ENCODE measurements around the gene NUDT8.
"Not testable (repeated sequence)": the region's sequence is repeated elsewhere in the genome, so short reads cannot be mapped to it uniquely, and the experiment has no call there.

Gene NUDT8

DNA sequence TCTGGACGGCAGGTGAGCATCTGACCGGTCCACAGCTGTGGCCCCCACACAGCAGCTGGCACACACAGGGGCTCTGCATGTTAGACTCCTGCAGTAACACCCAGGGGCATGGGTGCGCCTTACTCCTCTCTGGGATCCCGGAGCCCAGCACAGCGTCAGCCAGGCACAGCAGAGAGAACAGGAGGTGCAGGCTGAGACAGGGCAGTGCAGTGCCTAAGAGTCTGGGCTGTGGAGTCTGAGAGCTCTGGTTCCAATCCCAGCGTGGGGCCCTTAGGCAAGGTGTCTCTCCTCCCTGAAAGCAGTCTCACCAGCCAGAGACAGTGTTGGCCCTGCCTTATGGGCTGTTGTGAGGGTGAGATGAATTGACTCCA, 2.3 kb downstream of the NUDT8 start:
- no peak for DNase-seq

DNA sequence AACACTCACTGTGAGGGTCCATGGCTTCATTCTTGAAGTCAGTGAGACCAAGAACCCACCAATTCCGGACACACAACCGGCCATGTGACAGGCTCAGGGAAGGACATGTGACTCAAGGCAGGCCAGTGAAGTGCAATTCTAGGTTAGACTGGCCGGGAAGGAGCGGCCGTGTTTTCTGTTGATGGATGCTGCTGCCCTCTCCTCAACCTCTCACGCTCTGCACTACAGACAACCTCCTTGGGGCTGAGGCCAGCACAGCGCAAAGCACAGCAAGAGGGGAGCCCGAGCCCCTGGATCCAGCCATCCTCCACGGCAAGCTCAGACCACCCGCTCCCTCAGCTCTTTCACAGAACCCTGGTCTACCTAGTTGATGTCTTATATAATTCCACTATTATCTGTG, 2.8 kb downstream of the NUDT8 start:
- DNase-seq, result no peak

DNA sequence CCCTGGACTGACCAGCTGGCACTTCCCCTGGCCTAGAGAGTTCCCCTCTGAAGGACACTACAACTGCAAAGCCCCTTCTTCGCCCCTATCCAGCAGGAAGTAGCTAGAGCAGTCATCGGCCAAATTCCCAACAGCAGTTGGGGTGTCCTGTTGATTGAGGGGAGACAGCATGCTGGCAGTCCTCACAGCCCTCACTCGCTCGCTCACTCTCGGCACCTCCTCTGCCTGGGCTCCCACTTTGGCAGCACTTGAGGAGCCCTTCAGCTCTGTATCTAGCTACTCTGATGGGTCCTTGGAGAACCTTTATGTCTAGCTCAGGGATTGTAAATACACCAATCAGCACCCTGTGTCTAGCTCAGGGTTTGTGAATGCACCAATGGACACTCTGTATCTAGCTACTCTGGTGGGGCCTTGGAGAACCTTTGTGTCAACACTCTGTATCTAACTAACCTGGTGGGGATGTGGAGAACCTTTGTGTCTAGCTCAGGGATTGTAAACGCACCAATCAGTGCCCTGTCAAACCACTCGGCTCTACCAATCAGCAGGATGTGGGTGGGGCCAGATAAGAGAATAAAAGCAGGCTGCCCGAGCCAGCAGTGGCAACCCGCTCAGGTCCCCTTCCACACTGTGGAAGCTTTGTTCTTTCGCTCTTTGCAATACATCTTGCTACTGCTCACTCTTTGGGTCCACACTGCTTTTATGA, 3.5 kb downstream of the NUDT8 start:
- DNase-seq, result not testable (repeated sequence)

DNA sequence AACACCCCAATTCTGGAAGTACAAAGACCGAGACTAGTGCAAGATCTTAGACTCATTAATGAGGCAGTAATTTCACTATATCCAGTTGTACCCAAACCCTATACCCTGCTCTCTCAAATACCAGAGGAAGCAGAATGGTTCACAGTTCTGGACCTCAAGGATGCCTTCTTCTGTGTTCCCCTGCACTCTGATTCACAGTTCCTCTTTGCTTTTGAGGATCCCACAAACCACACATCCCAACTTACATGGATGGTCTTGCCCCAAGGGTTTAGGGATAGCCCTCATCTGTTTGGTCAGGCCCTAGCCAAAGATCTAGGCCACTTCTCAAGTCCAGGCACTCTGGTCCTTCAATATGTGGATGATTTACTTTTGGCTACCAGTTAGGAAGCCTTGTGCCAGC, 5.9 kb downstream of the NUDT8 start:
- DNase-seq, result not testable (repeated sequence)

DNA sequence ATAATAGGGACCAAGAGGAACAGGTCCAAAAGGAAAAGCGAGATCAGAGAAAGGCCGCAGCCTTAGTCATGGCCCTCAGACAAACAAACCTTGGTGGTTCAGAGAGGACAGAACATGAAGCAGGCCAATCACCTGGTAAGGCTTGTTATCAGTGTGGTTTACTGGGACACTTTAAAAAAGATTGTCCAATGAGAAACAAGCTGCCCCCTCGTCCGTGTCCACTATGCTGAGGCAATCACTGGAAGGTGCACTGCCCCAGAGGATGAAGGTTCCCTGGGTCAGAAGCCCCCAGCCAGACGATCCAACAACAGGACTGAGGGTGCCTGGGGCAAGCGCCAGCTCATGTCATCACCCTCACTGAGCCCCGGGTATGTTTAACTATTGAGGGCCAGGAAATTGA, 6.8 kb downstream of the NUDT8 start:
- DNase-seq, result not testable (repeated sequence)

DNA sequence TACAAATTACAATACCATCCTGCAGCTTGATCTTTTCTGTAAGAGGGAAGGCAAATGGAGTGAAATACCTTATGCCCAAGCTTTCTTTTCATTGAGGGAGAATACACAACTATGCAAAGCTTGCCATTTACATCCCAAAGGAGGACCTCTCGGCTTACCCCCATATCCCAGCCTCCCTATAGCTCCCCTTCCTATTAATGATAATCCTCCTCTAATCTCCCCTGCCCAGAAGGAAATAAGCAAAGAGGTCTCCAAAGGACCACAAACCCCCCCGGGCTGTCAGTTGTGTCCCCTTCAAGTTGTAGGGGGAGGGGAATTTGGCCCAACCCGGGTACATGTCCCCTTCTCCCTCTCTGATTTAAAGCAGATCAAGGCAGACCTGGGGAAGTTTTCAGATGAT, 7.8 kb downstream of the NUDT8 start:
- DNase-seq, result not testable (repeated sequence)

DNA sequence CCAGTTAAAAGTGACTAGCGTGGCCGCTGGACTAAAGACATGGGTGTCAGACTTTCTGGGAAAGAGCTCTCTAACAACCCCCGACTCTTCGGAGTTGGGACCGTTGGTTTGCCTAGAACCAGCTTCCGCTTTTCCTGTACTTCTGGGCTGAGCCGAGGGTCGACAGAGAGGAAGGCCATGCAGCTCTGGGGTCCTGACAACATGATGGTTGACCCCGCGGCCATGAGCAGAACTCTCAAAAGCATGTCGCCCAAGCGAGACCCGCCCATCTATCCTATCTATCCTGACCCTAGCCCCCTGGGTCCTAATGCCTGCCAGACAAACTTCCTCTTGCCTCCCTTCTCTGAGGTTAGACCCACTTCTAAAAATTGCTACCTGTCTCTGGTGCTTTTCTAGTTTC, 9.1 kb downstream of the NUDT8 start:
- not testable (repeated sequence) for DNase-seq

DNA sequence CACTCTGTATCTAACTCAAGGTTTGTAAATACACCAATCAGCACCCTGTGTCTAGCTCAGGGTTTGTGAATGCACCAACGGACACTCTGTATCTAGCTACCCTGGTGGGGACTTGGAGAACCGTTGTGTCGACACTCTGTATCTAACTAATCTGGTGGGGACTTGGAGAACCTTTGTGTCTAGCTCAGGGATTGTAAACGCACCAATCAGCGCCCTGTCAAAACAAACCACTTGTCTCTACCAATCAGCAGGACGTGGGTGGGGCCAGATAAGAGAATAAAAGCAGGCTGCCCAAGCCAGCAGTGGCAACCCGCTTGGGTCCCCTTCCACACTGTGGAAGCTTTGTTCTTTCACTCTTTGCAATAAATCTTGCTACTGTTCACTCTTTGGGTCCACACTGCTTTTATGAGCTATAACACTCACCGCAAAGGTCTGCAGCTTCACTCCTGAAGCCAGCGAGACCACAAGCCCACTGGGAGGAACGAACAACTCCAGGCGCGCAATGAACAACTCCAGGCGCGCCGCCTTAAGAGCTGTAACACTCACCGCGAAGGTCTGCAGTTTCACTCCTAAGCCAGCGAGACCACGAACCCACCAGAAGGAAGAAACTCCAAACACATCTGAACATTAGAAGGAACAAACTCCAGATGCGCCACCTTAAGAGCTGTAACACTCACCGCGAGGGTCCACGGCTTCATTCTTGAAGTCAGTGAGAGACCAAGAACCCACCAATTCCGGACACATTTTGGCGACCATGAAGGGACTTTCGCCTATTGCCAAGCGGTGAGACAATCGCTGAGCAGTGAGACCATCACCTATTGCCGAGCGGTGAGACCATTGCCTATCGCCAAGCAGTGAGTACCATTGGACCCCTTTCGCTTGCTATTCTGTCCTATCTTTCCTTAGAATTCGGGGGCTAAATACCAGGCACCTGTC, 9.8 kb downstream of the NUDT8 start:
- DNase-seq, result not testable (repeated sequence)

DNA sequence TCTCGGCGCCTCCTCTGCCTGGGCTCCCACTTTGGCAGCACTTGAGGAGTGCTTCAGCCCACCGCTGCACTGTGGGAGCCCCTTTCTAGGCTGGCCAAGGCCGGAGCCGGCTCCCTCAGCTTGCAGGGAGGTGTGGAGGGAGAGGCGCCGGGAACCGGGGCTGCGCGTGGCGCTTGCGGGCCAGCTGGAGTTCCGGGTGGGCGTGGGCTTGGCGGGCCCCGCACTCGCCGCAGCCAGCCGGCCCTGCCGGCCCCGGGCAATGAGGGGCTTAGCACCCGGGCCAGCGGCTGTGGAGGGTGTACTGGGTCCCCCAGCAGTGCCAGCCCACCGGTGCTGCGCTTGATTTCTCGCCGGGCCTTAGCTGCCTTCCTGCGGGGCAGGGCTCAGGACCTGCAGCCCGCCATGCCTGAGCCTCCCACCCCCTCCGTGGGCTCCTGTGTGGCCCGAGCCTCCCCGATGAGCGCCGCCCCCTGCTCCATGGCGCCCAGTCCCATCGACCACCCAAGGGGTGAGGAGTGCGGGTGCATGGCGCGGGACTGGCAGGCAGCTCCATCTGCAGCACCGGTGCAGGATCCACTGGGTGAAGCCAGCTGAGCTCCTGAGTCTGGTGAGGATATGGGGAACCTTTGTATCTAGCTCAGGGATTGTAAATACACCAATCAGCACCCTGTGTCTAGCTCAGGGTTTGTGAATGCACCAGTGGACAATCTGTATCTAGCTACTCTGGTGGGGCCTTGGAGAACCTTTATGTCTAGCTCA, 10.7 kb downstream of the NUDT8 start:
- not testable (repeated sequence) for DNase-seq

DNA sequence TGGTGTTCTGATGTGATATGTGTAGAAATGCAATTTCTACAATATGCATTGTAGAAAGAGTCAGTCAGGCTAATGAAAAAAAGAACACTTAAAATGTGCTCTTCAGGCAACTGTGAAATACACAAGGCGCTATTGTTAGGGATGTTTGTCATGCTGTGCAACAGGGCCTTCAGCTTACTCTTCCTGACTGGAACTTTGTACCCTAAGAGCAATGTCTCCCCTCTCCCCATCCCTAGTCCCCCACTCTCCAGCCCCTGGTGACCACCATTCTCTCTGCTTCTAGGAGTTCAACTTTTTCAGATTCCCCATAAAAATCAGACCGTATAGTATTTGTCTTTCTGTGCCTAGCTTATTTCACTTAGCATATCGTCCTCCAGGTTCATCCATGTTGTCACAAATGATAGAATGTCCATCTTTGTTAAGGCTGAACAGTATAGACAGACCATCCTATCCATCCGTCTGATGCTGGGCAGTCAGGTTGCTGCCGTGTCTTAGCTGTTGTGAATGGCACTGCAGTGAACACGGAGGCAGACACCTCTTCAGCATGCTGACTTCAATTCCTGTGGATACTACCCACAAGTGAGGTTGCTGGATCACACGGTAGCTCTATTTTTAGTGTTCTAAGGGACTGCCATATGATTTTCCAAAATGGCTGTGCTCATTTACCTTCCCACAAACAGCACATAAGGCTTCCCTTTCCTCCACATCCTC, 12.3 kb downstream of the NUDT8 start:
- DNase-seq, result no peak

DNA sequence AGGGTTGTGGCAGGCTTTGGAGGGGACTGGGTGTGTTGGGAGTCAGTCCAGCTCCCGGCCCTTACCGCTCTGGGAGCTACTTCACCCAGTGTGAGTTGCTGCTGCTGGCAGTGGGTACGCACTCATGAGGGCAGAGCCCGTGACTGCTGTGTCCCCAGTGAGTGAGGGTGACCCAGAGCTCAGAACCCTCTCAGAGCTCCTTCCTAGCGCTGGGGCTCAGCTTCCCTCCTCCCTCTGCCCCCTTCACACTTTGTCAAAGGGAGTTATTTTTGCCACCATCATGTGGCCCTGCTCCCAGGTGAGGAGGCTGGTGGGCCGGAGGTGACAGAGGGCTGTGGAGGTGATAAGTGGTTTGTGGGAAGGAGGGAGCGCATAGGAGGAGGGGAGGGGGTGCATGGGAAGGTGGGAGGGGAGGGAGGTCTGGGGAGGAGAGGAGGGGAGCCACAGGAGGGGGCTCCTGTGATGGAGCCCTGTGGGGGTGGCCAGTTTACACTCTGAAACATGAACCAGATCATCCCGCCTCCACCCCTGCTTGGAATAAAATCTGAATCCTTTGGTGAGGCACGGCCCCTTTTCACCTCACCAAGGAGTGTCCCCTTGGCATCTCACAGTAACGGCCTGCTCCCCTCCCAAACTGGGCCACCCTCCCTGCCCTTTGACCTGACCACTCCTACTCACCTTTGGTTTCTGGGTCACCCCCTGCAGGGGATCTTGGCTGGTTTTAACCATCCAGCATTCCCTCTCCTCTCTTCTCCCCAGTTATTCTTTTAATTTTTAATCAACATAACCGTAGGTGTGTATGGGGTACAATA, 13.1 kb downstream of the NUDT8 start:
- no peak for DNase-seq

DNA sequence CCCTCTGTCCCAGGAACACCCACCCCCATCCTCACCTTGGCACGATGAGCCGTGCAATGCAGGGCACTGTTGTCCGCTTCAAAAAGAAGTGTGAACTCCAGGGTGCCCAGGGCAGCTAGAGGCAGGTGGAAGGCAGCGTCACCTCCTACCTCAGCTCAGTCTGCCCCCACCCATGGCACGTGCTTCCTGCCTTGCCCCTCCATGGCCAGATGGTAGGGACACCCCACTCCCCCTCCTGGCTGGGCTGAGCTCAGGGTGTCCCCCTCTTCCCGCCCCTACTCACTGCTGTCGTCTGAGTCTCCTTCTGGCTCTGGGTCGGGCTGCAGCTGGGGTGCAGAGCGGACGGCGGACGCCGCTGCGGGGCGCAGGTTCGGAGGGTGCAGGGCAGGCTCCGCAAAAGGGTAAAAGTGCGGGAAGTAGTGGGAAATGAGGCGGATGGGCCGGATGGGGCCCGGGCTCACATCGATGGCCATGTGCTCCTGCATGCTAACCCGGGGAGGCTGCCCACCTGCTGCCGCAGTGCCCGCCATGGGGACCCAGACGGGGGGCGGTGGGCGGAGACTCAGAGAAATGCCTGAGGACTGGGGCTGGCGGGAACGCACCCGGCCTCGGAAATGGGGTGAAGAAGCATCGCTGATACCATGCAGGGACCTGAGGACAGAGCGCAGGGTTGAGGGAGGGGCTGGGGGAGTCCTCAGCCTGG, 13.9 kb downstream of the NUDT8 start:
- no peak for DNase-seq

DNA sequence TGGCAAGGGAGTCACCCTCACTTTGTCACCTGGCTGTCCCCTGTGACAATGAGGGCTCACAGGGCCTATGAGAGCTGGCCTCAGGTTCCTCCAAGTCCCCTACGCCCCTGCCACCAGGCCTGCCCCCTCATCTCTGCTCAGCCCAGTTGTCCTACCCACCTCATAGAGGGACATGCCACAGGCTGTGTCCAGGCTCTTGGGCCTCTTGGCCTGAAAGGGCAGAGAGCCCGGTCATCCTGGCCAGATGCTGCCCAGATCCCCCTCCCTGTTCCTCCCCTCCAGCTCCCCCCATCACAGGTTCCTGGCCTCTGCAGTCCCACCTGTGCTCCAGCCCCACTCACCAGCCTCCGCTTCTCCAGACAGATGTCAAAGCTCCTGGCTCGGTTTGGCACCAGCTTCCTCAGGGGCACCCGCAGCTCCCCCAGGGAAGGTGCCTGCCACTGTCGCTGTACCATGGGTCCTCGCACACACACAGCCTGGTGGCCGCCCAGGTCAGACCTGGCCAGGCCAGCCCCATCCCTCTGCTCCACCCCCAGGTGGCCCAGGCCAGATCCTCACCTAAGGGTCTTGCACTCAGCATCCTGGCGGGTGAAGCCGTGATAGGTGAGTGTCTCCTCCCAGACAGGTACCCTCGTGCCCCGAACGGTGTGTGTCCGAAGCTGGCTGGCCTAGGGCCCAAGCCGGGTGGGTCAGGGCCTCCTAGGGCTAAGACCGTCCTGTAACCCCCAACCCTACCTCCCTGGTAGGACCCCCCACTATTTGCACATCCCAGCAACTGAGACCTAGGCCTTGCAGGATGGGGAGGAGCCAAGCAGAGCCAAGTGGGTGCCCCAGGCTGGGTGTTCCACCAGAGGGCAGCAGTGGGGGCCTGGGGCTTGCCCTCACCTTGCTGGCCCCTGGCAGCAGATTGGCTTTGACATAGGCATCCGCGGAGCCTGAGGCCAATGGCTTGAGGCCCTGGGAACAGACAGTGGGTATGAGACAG, 14.7 kb downstream of the NUDT8 start:
- DNase-seq, result no peak

DNA sequence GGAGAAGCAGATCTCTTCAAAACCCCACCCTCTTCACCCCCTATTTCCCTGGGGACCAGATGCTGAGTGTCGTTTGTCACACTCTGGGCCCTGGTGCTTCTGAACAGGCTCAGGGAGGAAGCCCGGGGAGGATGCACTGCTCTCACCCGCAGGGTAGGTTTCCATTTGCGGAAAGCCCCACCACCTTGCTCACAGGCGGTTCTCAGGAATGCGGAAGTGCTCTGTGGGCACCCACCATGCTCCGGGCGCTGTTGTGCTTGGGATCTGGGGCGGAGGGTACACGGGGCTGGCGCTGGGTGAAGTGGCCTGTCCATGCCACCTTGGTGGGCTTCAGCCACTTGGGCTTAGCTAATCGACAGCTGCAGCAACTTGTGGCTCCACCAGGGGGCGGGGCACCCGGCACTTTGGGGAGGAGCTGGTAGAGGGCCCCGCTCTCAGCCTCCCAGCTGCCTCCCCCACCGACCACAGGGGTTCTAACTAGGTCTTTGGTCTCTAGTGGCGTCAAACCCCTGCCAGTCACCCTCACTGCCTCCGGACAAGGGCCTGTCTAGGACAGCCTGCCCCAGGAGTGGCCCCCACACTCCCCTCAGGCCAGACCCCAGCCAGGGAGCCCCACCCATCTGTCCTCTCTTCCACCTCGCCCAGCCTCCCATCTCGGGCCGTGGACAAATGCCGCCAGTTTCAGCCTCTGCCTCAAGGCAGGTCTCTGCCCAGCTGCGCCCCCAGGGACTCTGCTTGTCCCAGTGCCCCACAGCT, 15.6 kb downstream of the NUDT8 start:
- DNase-seq, result no peak

DNA sequence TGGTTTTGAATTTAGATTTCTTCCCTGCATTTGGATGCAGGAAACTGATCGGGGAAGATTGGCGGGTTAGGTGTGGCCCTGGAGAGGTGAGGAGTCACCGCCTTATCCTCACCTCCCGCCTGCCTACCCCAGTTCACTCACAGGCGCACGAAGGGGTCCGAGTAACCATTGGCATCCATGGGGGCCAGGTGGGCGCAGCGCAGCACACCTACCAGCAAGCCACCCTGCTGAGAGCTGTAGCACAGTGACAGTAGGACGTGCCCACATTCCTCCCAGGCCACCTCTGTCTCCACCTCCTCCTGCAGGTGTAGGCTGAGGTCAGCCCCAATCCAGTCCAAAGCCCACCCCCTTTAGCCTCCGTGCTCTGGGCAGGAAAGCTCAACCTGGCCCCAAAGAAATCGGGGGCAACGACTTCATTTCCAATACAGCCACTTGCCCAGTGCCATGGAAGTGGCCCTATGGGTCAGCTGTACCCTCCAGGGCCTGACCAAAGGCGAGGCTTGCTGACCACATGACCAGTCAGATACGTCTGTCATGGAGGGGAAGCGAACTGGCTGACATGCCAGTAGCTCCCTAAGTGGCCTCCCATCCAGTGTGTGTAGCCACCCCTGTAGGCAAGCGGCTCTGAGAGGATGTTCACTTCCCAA, 16.3 kb downstream of the NUDT8 start:
- DNase-seq, result no peak

DNA sequence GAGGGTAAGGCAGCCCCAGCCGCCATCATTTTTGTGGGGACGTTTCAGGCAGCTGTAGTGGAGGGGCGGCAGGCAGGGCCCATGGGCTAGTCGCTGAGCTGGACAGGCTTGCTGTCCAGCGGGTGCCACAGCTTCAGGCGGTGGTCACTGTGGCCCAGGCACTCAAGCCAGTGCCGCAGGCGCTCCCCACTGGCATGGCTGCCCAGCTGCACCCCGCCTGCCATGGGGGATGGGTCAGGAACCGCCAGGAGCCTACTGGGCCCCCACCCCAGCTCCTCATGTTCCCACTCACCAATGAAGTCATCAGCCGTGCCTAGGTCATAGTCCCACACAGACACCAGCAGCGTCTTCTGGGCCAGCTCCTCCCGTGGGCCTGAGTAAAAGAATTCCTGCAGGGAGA, 17.0 kb downstream of the NUDT8 start:
- no peak for DNase-seq

DNA sequence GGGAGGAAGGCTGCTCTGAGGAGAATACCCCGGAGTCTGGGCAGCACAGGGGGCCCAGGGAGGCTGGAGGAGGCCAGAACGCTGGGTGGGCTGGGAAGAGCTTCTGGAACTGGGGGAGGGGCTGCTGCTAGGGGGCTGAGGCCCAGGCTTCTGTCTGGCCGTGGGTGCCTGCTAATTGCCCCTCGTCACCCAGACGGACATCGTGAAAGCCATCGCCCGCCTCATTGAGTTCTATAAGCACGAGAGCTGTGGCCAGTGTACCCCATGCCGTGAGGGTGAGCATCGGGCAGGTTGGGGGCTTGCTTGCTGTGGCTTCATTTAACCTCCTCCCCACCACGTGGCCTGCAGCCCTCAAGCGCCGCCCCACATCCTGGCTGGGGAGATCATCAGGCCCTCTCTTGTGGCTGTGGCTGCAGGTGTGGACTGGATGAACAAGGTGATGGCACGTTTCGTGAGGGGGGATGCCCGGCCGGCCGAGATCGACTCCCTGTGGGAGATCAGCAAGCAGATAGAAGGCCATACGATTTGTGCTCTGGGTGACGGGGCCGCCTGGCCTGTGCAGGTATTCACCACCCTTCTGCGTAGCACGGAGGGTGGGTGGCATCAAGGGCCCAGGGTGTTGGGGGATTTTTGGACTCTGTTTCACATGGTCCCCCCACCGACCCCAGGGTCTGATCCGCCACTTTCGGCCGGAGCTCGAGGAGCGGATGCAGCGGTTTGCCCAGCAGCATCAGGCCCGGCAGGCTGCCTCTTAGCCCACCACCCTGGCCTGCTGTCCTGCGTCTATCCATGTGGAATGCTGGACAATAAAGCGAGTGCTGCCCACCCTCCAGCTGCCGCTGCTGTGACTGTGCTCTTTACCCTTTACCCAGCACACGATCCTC, 17.8 kb downstream of the NUDT8 start:
- DNase-seq, result no peak

DNA sequence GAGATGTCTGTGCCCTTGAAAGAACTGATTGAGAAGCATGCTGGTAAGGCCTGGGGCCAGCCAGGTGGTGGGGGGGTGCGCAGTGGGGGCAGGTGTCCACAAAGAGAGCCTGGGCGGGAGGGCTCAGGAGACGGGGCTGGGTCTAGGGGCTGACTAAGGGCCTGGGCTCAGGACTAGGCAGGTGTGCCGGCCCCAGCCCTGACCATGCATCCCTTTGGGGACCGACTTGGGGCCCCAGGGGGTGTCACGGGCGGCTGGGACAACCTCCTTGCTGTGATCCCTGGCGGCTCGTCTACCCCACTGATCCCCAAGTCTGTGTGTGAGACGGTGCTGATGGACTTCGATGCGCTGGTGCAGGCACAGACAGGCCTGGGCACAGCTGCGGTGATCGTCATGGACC, 18.6 kb downstream of the NUDT8 start:
- DNase-seq, result no peak

Data from NCI-H446 treated with DMSO at 0.1 percent for 48 hours (cell line).